ENCODE measurements around the gene IGSF11. TPM values are rescaled to one million over a fixed set of nuclear protein-coding genes. Genes with fewer than 3 reads are reported as not detected.

IGSF11 gene
- total RNA-seq, 1 donor from 2014 or later = 2.7 TPM

DNA sequence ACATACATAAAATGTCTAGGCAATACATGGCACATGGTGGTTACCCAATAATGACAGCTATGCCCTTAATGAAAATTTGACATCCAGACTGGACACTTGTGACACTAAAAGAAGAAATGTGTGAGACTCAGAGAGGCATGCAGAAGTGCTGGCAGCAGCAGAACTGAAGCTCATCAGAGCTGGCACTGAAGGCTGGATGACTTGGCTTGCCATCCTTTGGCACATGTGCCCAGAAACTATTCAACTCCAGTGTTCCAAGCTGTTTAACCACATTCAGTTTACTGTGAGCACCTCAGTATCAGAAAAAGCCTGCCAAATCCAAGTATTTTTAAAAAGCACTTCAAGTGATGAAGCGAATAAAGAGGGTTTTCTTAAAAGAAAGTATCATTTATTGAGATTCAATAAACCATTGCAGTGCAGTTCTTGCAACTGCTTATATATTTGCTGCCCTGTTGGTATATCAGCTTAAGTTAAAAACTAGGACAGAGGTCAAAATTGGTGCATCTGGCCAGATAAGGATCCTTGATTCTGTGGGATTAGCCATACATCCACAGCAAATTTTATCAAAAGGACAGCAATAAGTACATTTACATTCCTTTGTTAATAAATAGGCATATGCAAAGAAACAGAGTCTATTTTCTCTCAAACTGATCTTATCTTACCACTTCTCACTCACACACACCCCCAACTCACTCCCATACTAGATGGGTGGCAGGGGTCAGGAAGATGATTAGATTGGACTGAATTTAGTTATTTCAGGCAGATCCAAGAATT, 15.8 kb downstream of the IGSF11 start:
- no peaks in the 10 kb centered on the region for H3K79me2 ChIP-seq (ENCODE audit: low read depth)
- H4K20me1 ChIP-seq (ENCODE audit: low read depth) = no peaks in the 10 kb centered on the region
- H3K4me2 ChIP-seq = no peak overlapping the region
- no peaks in the 10 kb centered on the region for H3K9me3 Mint-ChIP-seq
- H3K36me3 Mint-ChIP-seq = no peaks in the 10 kb centered on the region
- no peak overlapping the region for H3K4me3 ChIP-seq
- peaks cover 13% of the 10 kb centered on the region for H3K4me1 ChIP-seq
- H3K27ac ChIP-seq = no peak overlapping the region
- no peak overlapping the region for H2AFZ ChIP-seq (replicated peaks)
- no peaks in the 10 kb centered on the region for H3K9me3 ChIP-seq (ENCODE audit: low read depth)
- H3K27me3 ChIP-seq = no peaks in the 10 kb centered on the region
- no peak overlapping the region for H3K9ac ChIP-seq
- no peak overlapping the region for H3K4me3 Mint-ChIP-seq
- no peaks in the 10 kb centered on the region for H3K27me3 Mint-ChIP-seq (ENCODE audit: insufficient read depth, low read depth)
- H3K36me3 ChIP-seq = no peaks in the 10 kb centered on the region
- no peak for DNase-seq (ENCODE audit: low spot score)
- peaks cover 6% of the 10 kb centered on the region for H3K4me1 Mint-ChIP-seq
- no peak for TF ChIP-seq EZH2phosphoT487 (IDR thresholded peaks at IDR 0.05)
- TF ChIP-seq CTCF (IDR thresholded peaks at IDR 0.05) = no peak
- TF ChIP-seq EZH2 (IDR thresholded peaks at IDR 0.05) = no peak
- no peaks in the 10 kb centered on the region for H3F3A ChIP-seq (ENCODE audit: low read depth)
- no peak overlapping the region for H3K27ac Mint-ChIP-seq

DNA sequence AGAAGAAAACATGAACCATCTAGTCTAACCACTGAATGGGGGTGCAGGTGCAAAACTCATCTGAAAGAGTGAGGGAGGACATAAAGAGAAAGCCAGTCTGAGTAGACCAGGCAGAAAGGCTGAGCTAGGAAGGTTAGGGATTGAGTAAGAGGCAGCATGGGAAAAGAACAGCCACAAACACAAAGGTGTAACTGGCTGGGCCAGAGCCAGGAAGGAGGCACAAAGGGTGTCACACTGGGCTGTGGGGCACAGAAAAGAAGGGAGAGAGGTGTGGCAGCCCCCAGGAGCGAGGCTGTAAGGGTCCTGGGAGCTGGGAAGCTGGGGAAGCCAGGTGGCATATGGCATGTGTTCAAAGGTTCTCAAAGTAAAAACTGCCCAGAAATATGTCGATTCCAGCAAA, 18.7 kb downstream of the IGSF11 start:
- DNase-seq (ENCODE audit: low spot score) = no peak

DNA sequence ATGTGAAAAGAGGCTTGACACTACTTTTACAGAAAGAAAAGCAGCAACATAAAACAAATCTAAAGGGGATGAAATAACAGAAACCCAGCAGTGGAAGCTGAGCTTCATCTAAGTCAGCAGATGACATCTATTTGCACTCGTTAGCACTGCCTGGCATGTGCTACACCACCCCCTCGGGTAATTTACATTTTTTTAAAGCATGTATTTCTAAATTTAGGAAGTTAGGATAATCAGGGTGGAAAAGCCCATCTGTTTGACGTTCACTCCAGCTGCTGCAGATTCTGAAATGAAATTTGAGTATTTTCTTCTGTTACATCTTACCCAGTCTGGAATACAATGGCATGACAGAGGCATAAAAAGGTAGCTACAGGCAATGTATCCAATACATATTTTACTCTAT, 20.7 kb downstream of the IGSF11 start:
- no peaks in the 10 kb centered on the region for H3K4me1 Mint-ChIP-seq
- H3F3A ChIP-seq (ENCODE audit: low read depth) = no peaks in the 10 kb centered on the region
- H2AFZ ChIP-seq (replicated peaks) = no peak overlapping the region
- no peaks in the 10 kb centered on the region for H3K27me3 ChIP-seq
- no peak overlapping the region for H3K9ac ChIP-seq
- H3K27me3 Mint-ChIP-seq (ENCODE audit: insufficient read depth, low read depth) = peaks cover under 1% of the 10 kb centered on the region
- H3K4me1 ChIP-seq = peaks cover 8% of the 10 kb centered on the region
- H4K20me1 ChIP-seq (ENCODE audit: low read depth) = no peaks in the 10 kb centered on the region
- H3K27ac Mint-ChIP-seq = no peak overlapping the region
- DNase-seq (ENCODE audit: low spot score) = no peak
- no peak for TF ChIP-seq CTCF (IDR thresholded peaks at IDR 0.05)
- no peak for TF ChIP-seq EZH2 (IDR thresholded peaks at IDR 0.05)
- TF ChIP-seq EZH2phosphoT487 (IDR thresholded peaks at IDR 0.05) = no peak
- no peaks in the 10 kb centered on the region for H3K36me3 ChIP-seq
- no peak overlapping the region for H3K4me3 ChIP-seq
- no peaks in the 10 kb centered on the region for H3K9me3 ChIP-seq (ENCODE audit: low read depth)
- no peaks in the 10 kb centered on the region for H3K79me2 ChIP-seq (ENCODE audit: low read depth)
- H3K9me3 Mint-ChIP-seq = no peaks in the 10 kb centered on the region
- no peaks in the 10 kb centered on the region for H3K36me3 Mint-ChIP-seq
- H3K4me2 ChIP-seq = no peak overlapping the region
- no peak overlapping the region for H3K27ac ChIP-seq
- H3K4me3 Mint-ChIP-seq = no peak overlapping the region

More for the DNA sequence above, 18.7 kb downstream of the IGSF11 start:
- no peak overlapping the region for H3K4me2 ChIP-seq
- no peaks in the 10 kb centered on the region for H3K27me3 Mint-ChIP-seq (ENCODE audit: insufficient read depth, low read depth)
- H3K79me2 ChIP-seq (ENCODE audit: low read depth) = no peaks in the 10 kb centered on the region
- H3K9me3 Mint-ChIP-seq = no peaks in the 10 kb centered on the region
- no peaks in the 10 kb centered on the region for H3K36me3 ChIP-seq
- TF ChIP-seq EZH2 (IDR thresholded peaks at IDR 0.05) (no peak), EZH2phosphoT487 (IDR thresholded peaks at IDR 0.05) (no peak), CTCF (IDR thresholded peaks at IDR 0.05) (no peak)
- H3K36me3 Mint-ChIP-seq = no peaks in the 10 kb centered on the region
- no peak overlapping the region for H3K9ac ChIP-seq
- H4K20me1 ChIP-seq (ENCODE audit: low read depth) = no peaks in the 10 kb centered on the region
- H3K27me3 ChIP-seq = no peaks in the 10 kb centered on the region
- peaks cover 13% of the 10 kb centered on the region for H3K4me1 ChIP-seq
- peaks cover 6% of the 10 kb centered on the region for H3K4me1 Mint-ChIP-seq
- no peaks in the 10 kb centered on the region for H3F3A ChIP-seq (ENCODE audit: low read depth)
- no peak overlapping the region for H3K4me3 Mint-ChIP-seq
- H3K9me3 ChIP-seq (ENCODE audit: low read depth) = no peaks in the 10 kb centered on the region
- peak overlapping the region; percentile 35 for H2AFZ ChIP-seq (replicated peaks)
- no peak overlapping the region for H3K4me3 ChIP-seq
- no peak overlapping the region for H3K27ac Mint-ChIP-seq
- no peak overlapping the region for H3K27ac ChIP-seq
